Endothelial cell of umbilical vein (primary cell): ENCODE data around the gene SRGAP3. TPM values are rescaled to one million over a fixed set of nuclear protein-coding genes. Genes with fewer than 3 reads are reported as not detected.

ENCODE experiments used
- BruUV-seq: library from RNA; stranded (reverse); fragments of 400-500 nt; replicated peaks from 2 replicates; lab custom pipeline; 2021; lab: Mats Ljungman, UMichigan
- CTCF ChIA-PET: fragments of 300-600, 350-600 bp; sonication (Branson Sonifier 250); formaldehyde crosslinking; loops from one replicate; lab custom pipeline; 2021; ENCODE audit warnings: antibody characterized with exemption, inconsistent platforms; lab: Charles Lee
- POLR2A ChIA-PET: fragments of 300-600, 350-600 bp; sonication (Branson Sonifier 250); formaldehyde crosslinking; loops from one replicate; lab custom pipeline; 2021; ENCODE audit warnings: antibody characterized with exemption, inconsistent platforms; lab: Charles Lee
- DNase-seq: peaks from one replicate; pipeline ENCODE4 v3.0.0-alpha.2; 2011; ENCODE audit warnings: low read depth, low spot score
- FAIRE-seq: peaks from 2 replicates; lab custom pipeline; 2011; peaks lifted over from hg19 to GRCh38; lab: Jason Lieb, UNC
- H2AFZ ChIP-seq: 2 replicates; pipeline ENCODE4 v1.6.0; 2012; ENCODE audit warnings: low read depth, low read length, control low read depth, inconsistent platforms
- H3K27ac ChIP-seq: 2 replicates; pipeline ENCODE4 v1.5.1; 2011; ENCODE audit warnings: low read depth, mild to moderate bottlenecking, control low read depth, low read length, moderate library complexity; ENCODE audit not compliant: insufficient read depth
- H3K27me3 ChIP-seq, 2 experiments: 2 replicates each; pipeline versions ENCODE4 v1.6.0 to v1.6.1; 2011; ENCODE audit warnings: low read length in 2 of 2, mixed read lengths in 1 of 2; ENCODE audit not compliant: control insufficient read depth in 2 of 2, insufficient read depth in 2 of 2
- H3K36me3 ChIP-seq, 2 experiments: 2 replicates in 1 of 2; 3 replicates in 1 of 2; pipeline ENCODE4 v1.5.1; 2011; ENCODE audit warnings: low read length in 2 of 2, mild to moderate bottlenecking in 1 of 2, moderate library complexity in 1 of 2; ENCODE audit not compliant: control insufficient read depth in 2 of 2, insufficient read depth in 2 of 2; ENCODE audit errors: extremely low read depth in 1 of 2
- H3K4me1 ChIP-seq: 3 replicates; pipeline ENCODE4 v1.5.1; 2011; ENCODE audit warnings: mild to moderate bottlenecking, low read length; ENCODE audit not compliant: control insufficient read depth, insufficient read depth; ENCODE audit errors: extremely low read depth
- H3K4me2 ChIP-seq: 2 replicates; pipeline ENCODE4 v1.6.1; 2011; ENCODE audit warnings: low read length, control low read depth, mixed read lengths; ENCODE audit not compliant: insufficient read depth
- H3K4me3 ChIP-seq, 3 experiments: fragments of 200-600 bp in 1 of 3; sonication (generic), shearing (Covaris generic) in 1 of 3; replicated peaks in 1 of 3; 2 replicates each; pipeline ENCODE4 v1.5.1; 2011 to 2016; ENCODE audit warnings: control low read depth in 3 of 3, low read length in 3 of 3, mild to moderate bottlenecking in 2 of 3, inconsistent platforms in 1 of 3, low read depth in 1 of 3, moderate library complexity in 1 of 3; ENCODE audit not compliant: insufficient read depth in 1 of 3
- H3K79me2 ChIP-seq: 2 replicates; pipeline ENCODE4 v1.6.0; 2012; ENCODE audit warnings: low read length, inconsistent platforms; ENCODE audit not compliant: control insufficient read depth, insufficient read depth
- H3K9ac ChIP-seq: replicated peaks from 2 replicates; pipeline ENCODE3; 2011; ENCODE audit warnings: low read length, control low read depth; ENCODE audit not compliant: insufficient read depth; ENCODE audit errors: extremely low read depth
- H3K9me1 ChIP-seq: replicated peaks from 3 replicates; pipeline ENCODE4 v1.6.0; 2011; ENCODE audit warnings: mild to moderate bottlenecking, low read length; ENCODE audit not compliant: control insufficient read depth, insufficient read depth; ENCODE audit errors: extremely low read depth
- H3K9me3 ChIP-seq: replicated peaks from 2 replicates; pipeline ENCODE4 v1.5.1; 2012; ENCODE audit warnings: low read length, inconsistent platforms; ENCODE audit not compliant: control insufficient read depth, insufficient read depth
- H4K20me1 ChIP-seq: replicated peaks from 2 replicates; pipeline ENCODE3; 2011; ENCODE audit warnings: mild to moderate bottlenecking, low read length; ENCODE audit not compliant: control insufficient read depth, insufficient read depth; ENCODE audit errors: extremely low read depth
- CTCF ChIP-seq, 2 donors: IDR thresholded peaks; 1 replicate in 1 of 2; 2 replicates in 1 of 2; pipeline ENCODE4 v1.5.1; 2011; ENCODE audit warnings: low read length in 2 of 2, mild to moderate bottlenecking in 2 of 2, moderate library complexity in 2 of 2, control low read depth in 1 of 2, inconsistent platforms in 1 of 2, low read depth in 1 of 2; ENCODE audit not compliant: insufficient read depth in 1 of 2; ENCODE audit errors: extremely low read depth in 1 of 2
- FOS ChIP-seq: IDR thresholded peaks from 2 replicates; pipeline ENCODE4 v1.6.1; 2011; ENCODE audit warnings: mild to moderate bottlenecking, low read length, moderate library complexity, borderline replicate concordance; ENCODE audit not compliant: insufficient read depth
- GATA2 ChIP-seq: IDR thresholded peaks from 2 replicates; pipeline ENCODE4 v1.7.0; 2011; ENCODE audit warnings: low read depth, mild to moderate bottlenecking, moderate library complexity, mixed read lengths, low read length; ENCODE audit not compliant: insufficient read length, insufficient read depth
- JUN ChIP-seq: IDR thresholded peaks from 2 replicates; pipeline ENCODE4 v1.6.1; 2011; ENCODE audit warnings: borderline replicate concordance, low read depth; ENCODE audit not compliant: insufficient read length, insufficient read depth
- MAX ChIP-seq: IDR thresholded peaks from 2 replicates; pipeline ENCODE4 v1.6.1; 2011; ENCODE audit not compliant: insufficient read depth, insufficient read length
- MYC ChIP-seq: IDR thresholded peaks from one replicate; pipeline ENCODE4 v1.6.1; 2011; ENCODE audit warnings: mild to moderate bottlenecking, low read depth, low read length
- POLR2A ChIP-seq: IDR thresholded peaks from 2 replicates; pipeline ENCODE4 v1.6.1; 2012; ENCODE audit warnings: low read depth, mild to moderate bottlenecking, control low read depth, low read length
- POLR2AphosphoS5 ChIP-seq: IDR thresholded peaks from 2 replicates; pipeline ENCODE4 v1.6.1; 2012; ENCODE audit warnings: low read depth, mild to moderate bottlenecking, control low read depth, low read length, moderate library complexity; ENCODE audit not compliant: insufficient read depth
- dilution Hi-C: fragments of 300-500 bp; cut with MboI; formaldehyde crosslinking; loops from one replicate; pipeline ENCODE4 v1.15.0; 2019; ENCODE audit warnings: low sequenced_read_pairs; ENCODE audit not compliant: extremely low pct_ligation_motif_present
- intact Hi-C: fragments of 100-400 bp; cut with micrococcal nuclease; formaldehyde crosslinking; loops from one replicate; pipeline ENCODE4 v1.10.0; 2022
- polyA plus RNA-seq, 4 experiments: library from polyadenylated mRNA; depleted of rRNA in 3 of 4; stranded (reverse) in 3 of 4; unstranded in 1 of 4; fragments of >200 nt; gene quantifications; 2 replicates each; pipeline versions ENCODE4 v1.2.1 to v1.2.3, GENCODE V29; 2011 to 2012; ENCODE audit warnings: missing spikeins in 1 of 4
- total RNA-seq: library from RNA; stranded (reverse); gene quantifications from 2 replicates; pipeline ENCODE4 v1.2.3, GENCODE V29; 2021

The SRGAP3 gene
- total and polyA plus RNA-seq, 2 donors (not counting 3 experiments of a cell fraction or from before 2014, with no cell fraction given): 0.06 TPM; not detected in 1

GRCh38 chr3:9081184-9081818 is 168.1 kb downstream of the SRGAP3 start:
- Histone ChIP-seq H3K9me3 (no peaks in the 10 kb centered on the region), H3K79me2 (no peaks in the 10 kb centered on the region), H3K9ac (no peak overlapping the region), H3K4me2 (no peak overlapping the region), H3K36me3 (no peaks in the 10 kb centered on the region), H3K27ac (no peak overlapping the region), H3K4me1 (no peaks in the 10 kb centered on the region), H3K4me3 (no peak overlapping the region), H4K20me1 (no peaks in the 10 kb centered on the region), H3K27me3 (no peaks in the 10 kb centered on the region), H3K9me1 (no peaks in the 10 kb centered on the region), H2AFZ (no peak overlapping the region)
- ChIA-PET CTCF (interaction anchor here (1.4 to 2.4 kb wide), 2 partner anchors 17 to 94 kb away, joined by 3 to 9 read pairs; no protein-coding TSS in a partner anchor), POLR2A (no interaction called here)
- FAIRE-seq (no peak), DNase-seq (no peak)
- dilution Hi-C loops (no loop called here), intact Hi-C loops (no loop called here)
- no TSS peak for BruUV-seq
- TF ChIP-seq JUN: no peak
- no peak for TF ChIP-seq MYC
- no peak for TF ChIP-seq CTCF (IDR thresholded peaks at IDR 0.05; ENCODE audit: extremely low read depth in 1 of 2, insufficient read depth in 1 of 2, low read depth in 1 of 2, low read length in 2 of 2)
- TF ChIP-seq POLR2A: no peak
- no peak for TF ChIP-seq POLR2AphosphoS5
- no peak for TF ChIP-seq MAX
- TF ChIP-seq FOS: no peak
- TF ChIP-seq GATA2: no peak
